Cortex of kidney (tissue), 1 donor: ENCODE data around the gene NOX3.

Experiments used
- DNase-seq: peaks from one replicate; lab custom pipeline; 2025; lab: John Stamatoyannopoulos, UW

NOX3 gene

GRCh38 chr6:155434096-155434495 lies 21.5 kb downstream of the NOX3 start:
- DNase-seq, result no peak

GRCh38 chr6:155432293-155432692 lies 23.3 kb downstream of the NOX3 start:
- no peak for DNase-seq

- no peak for DNase-seq
Measured at GRCh38 chr6:155429321-155429893, 26.2 kb downstream of the NOX3 start.

- no peak for DNase-seq
Measured at GRCh38 chr6:155426408-155426945, 29.2 kb downstream of the NOX3 start.

- DNase-seq, result no peak
Measured at GRCh38 chr6:155424181-155424580, 31.5 kb downstream of the NOX3 start.

- no peak for DNase-seq
Measured at GRCh38 chr6:155422635-155423034, 33.0 kb downstream of the NOX3 start.

GRCh38 chr6:155420492-155420891 lies 35.1 kb downstream of the NOX3 start:
- DNase-seq, result no peak

GRCh38 chr6:155419161-155419560 lies 36.5 kb downstream of the NOX3 start:
- DNase-seq, result no peak

- no peak for DNase-seq
Measured at GRCh38 chr6:155418017-155418761, 37.5 kb downstream of the NOX3 start.

GRCh38 chr6:155417454-155417853 lies 38.2 kb downstream of the NOX3 start:
- DNase-seq, result no peak

- no peak for DNase-seq
Measured at GRCh38 chr6:155415953-155416352, 39.7 kb downstream of the NOX3 start.

- DNase-seq, result no peak
Measured at GRCh38 chr6:155414049-155414448, 41.6 kb downstream of the NOX3 start.

GRCh38 chr6:155412335-155412734 lies 43.3 kb downstream of the NOX3 start:
- no peak for DNase-seq

- no peak for DNase-seq
Measured at GRCh38 chr6:155411154-155412052, 44.2 kb downstream of the NOX3 start.

GRCh38 chr6:155409391-155409790 lies 46.2 kb downstream of the NOX3 start:
- no peak for DNase-seq

GRCh38 chr6:155408981-155409380 lies 46.7 kb downstream of the NOX3 start:
- no peak for DNase-seq

- no peak for DNase-seq
Measured at GRCh38 chr6:155408231-155408630, 47.4 kb downstream of the NOX3 start.

GRCh38 chr6:155406801-155407200 lies 48.8 kb downstream of the NOX3 start:
- DNase-seq, result no peak

- DNase-seq, result no peak
Measured at GRCh38 chr6:155404937-155405336, 50.7 kb downstream of the NOX3 start.

GRCh38 chr6:155402656-155403304 lies 52.9 kb downstream of the NOX3 start:
- no peak for DNase-seq

GRCh38 chr6:155400654-155400965 lies 55.0 kb downstream of the NOX3 start:
- DNase-seq, result no peak
